ENCODE data around the gene PITHD1.
A peak's percentile ranks its signal among the peaks of the same experiment; 100 is the strongest.

- TF ChIP-seq CTCF (IDR thresholded peaks at IDR 0.05; ENCODE audit: low read depth, low read length, poor library complexity, severe bottlenecking) (peak; percentile 96), EZH2phosphoT487 (IDR thresholded peaks at IDR 0.05; ENCODE audit: borderline replicate concordance, low read length) (no peak)
These were observed 6.0 kb upstream of the PITHD1 start for GRCh38 chr1:23772049-23772853.
